Measurements from ENCODE around the gene NAA25. TPM values are rescaled to one million over a fixed set of nuclear protein-coding genes. Genes with fewer than 3 reads are reported as not detected.

The NAA25 gene
- total RNA-seq, 1 donor from 2014 or later = 29.8 TPM

- no peak for FAIRE-seq
- DNase-seq (ENCODE audit: low spot score in 2 of 2) = no peak
Measured at GRCh38 chr12:111991946-111992345, 116.6 kb downstream of the NAA25 start.

DNA sequence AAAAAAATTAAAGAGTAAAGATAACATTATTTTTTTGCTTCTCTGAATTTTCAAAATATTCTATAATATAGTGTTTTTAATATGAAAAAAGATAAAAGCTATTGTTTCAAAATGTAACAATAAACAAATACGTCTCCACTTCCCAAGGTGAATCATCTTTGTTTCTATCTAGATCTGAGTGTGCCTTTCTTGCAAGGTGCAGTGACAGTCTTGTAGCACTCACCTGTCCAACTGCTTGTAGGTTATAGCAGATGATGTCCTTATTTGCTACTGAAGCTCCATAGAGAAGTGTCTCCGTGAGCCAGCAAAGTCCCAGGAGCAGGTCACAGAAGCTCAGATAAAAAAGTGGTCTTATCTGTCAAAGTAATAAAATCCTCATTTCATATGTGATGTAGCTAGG lies 117.0 kb downstream of the NAA25 start:
- no peak for DNase-seq (ENCODE audit: low spot score in 2 of 2)
- no peak for FAIRE-seq

DNA sequence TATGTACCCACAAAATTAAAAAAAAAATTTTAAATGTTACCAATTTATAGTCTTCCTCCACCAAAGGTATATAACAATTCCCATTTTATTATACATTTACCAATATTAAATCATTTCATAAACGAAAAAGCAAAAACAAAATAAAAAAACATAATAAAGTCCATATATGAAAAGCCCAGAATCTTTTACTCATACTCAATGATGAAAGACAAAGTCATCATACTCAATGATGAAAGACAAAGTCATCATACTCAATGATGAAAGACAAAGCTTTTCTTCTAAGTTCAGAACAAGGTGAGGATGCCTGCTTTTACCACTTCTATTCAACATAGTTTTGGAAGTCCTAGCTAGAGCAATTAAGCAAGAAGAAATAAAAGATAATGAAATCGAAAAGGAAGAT lies 123.8 kb downstream of the NAA25 start:
- DNase-seq (ENCODE audit: low spot score in 2 of 2) (no peak), FAIRE-seq (peak; percentile 79)

GRCh38 chr12:111981987-111982386 lies 126.6 kb downstream of the NAA25 start:
- DNase-seq (ENCODE audit: low spot score in 2 of 2) (no peak), FAIRE-seq (no peak)

GRCh38 chr12:111980598-111980997 lies 128.0 kb downstream of the NAA25 start:
- FAIRE-seq (no peak), DNase-seq (ENCODE audit: low spot score in 2 of 2) (no peak)

GRCh38 chr12:111978545-111978944 lies 130.0 kb downstream of the NAA25 start:
- FAIRE-seq = no peak

GRCh38 chr12:111976860-111977259 lies 131.7 kb downstream of the NAA25 start:
- DNase-seq (ENCODE audit: low spot score in 2 of 2) = no peak
- FAIRE-seq = no peak

More at GRCh38 chr12:111978545-111978944, 130.0 kb downstream of the NAA25 start:
- DNase-seq (ENCODE audit: low spot score in 2 of 2) = no peak

Small RNA genes within 50 kb of the gene (small RNA-seq; reads per million reads assigned to genes)
- gene AC004024.1 (not detected), gene MIR3657 (not detected), gene RF00019 (not detected)

Other genes with a start within 250 kb of the NAA25 start
- gene TMEM116, start 95.6 kb downstream of the NAA25 start, total RNA-seq = 43.2 TPM
- 40.4 TPM for gene ERP29, start 95.4 kb downstream of the NAA25 start, total RNA-seq
- 53.4 TPM for gene TRAFD1, start 16.8 kb upstream of the NAA25 start, total RNA-seq